Loucy (cell line): ENCODE data around the gene MPC1.
"Not testable (repeated sequence)": the region's sequence is repeated elsewhere in the genome, so short reads cannot be mapped to it uniquely, and the experiment has no call there.

Source experiments
- H2AFZ ChIP-seq: fragments of 200-600 bp; sonication (generic); 2 replicates; pipeline ENCODE4 v1.6.0; 2016; ENCODE audit warnings: antibody characterized with exemption, mild to moderate bottlenecking, low read length, moderate library complexity
- H3F3A ChIP-seq: fragments of 200-600 bp; 2 replicates; pipeline ENCODE4 v1.6.0; 2016; ENCODE audit warnings: antibody characterized with exemption, low read depth, mild to moderate bottlenecking
- H3K27me3 ChIP-seq: fragments of 200-600 bp; sonication (generic); 2 replicates; pipeline ENCODE4 v1.6.1; 2014; ENCODE audit warnings: low read length, mild to moderate bottlenecking; ENCODE audit not compliant: insufficient read depth, poor library complexity, severe bottlenecking
- H3K36me3 ChIP-seq: fragments of 200-600 bp; sonication (generic); 2 replicates; pipeline ENCODE4 v1.6.1; 2016; ENCODE audit warnings: low read length; ENCODE audit not compliant: insufficient read depth
- H3K4me1 ChIP-seq: fragments of 200-600 bp; sonication (generic); 2 replicates; pipeline ENCODE4 v1.5.1; 2014; ENCODE audit warnings: low read length, mild to moderate bottlenecking; ENCODE audit not compliant: insufficient read depth, poor library complexity, severe bottlenecking
- H3K4me2 ChIP-seq: fragments of 200-600 bp; sonication (generic); 2 replicates; pipeline ENCODE4 v1.6.0; 2014; ENCODE audit warnings: antibody characterized with exemption, low read length, low read depth, mild to moderate bottlenecking; ENCODE audit not compliant: poor library complexity, severe bottlenecking
- H3K4me3 ChIP-seq: fragments of 200-600 bp; sonication (generic); 2 replicates; pipeline ENCODE4 v1.5.1; 2014; ENCODE audit warnings: low read length, mild to moderate bottlenecking, mixed read lengths; ENCODE audit not compliant: poor library complexity, severe bottlenecking
- H3K79me2 ChIP-seq: fragments of 200-600 bp; sonication (generic); 2 replicates; pipeline ENCODE4 v1.6.1; 2014; ENCODE audit warnings: low read length; ENCODE audit not compliant: insufficient read depth
- H3K9ac ChIP-seq: fragments of 200-600 bp; sonication (generic); 2 replicates; pipeline ENCODE4 v1.6.0; 2014; ENCODE audit warnings: mild to moderate bottlenecking, low read depth, low read length, moderate library complexity; ENCODE audit not compliant: poor library complexity, severe bottlenecking
- H3K9me2 ChIP-seq: fragments of 200-600 bp; sonication (generic); replicated peaks from 2 replicates; pipeline ENCODE4 v1.6.1; 2016; ENCODE audit warnings: low read depth, low read length, mixed read lengths
- H3K9me3 ChIP-seq: fragments of 200-600 bp; sonication (generic); 2 replicates; pipeline ENCODE4 v1.6.1; 2014; ENCODE audit warnings: mild to moderate bottlenecking, antibody characterized with exemption, low read length, low read depth; ENCODE audit not compliant: insufficient read depth
- H4K20me1 ChIP-seq: fragments of 200-600 bp; sonication (generic); 2 replicates; pipeline ENCODE4 v1.6.0; 2014; ENCODE audit warnings: antibody characterized with exemption, low read length, mild to moderate bottlenecking; ENCODE audit not compliant: insufficient read depth, poor library complexity, severe bottlenecking
- EZH2phosphoT487 ChIP-seq: fragments of 200-600 bp; IDR thresholded peaks from 2 replicates; pipeline ENCODE4 v1.6.1; 2018; ENCODE audit warnings: antibody characterized with exemption, mild to moderate bottlenecking, moderate library complexity, borderline replicate concordance
- TF ChIP-seq, protein P1 (sequence below): fragments of 200-600 bp; sonication (generic); conservative IDR thresholded peaks from 2 replicates; pipeline ENCODE4 v1.5.1; 2014; ENCODE audit warnings: mild to moderate bottlenecking, antibody characterized with exemption, low read length

MPC1 gene

DNA sequence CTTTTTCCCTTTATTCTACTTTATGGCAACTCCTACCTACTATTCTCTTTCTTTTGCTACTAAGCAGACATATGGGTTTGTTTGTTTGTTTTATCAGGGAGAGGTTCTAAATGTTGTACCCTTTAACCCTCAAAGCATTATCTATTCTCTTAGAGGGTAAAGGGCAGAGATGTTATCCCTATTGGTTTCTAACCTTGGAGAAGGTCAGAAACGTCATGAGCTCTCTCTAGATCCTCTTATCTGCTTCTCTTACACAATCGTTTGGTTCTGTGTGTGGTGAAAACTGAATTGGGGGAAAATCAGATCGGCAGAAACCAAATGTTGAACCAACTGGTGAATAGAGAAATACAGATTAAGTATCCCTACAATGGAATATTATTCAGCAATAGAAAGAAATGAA lies 6.4 kb upstream of the MPC1 start:
- Histone ChIP-seq H3K4me2 (no peak overlapping the region), H2AFZ (no peak overlapping the region), H3K4me1 (peaks cover 5% of the 10 kb centered on the region), H4K20me1 (no peaks in the 10 kb centered on the region), H3K9ac (no peak overlapping the region), H3K9me2 (no peaks in the 10 kb centered on the region), H3K9me3 (no peaks in the 10 kb centered on the region), H3K4me3 (no peak overlapping the region), H3K27me3 (no peaks in the 10 kb centered on the region), H3K36me3 (no peaks in the 10 kb centered on the region), H3K79me2 (no peaks in the 10 kb centered on the region; the same call in 1 of the 2 replicates), H3F3A (no peaks in the 10 kb centered on the region)
- TF ChIP-seq, protein P1, sequence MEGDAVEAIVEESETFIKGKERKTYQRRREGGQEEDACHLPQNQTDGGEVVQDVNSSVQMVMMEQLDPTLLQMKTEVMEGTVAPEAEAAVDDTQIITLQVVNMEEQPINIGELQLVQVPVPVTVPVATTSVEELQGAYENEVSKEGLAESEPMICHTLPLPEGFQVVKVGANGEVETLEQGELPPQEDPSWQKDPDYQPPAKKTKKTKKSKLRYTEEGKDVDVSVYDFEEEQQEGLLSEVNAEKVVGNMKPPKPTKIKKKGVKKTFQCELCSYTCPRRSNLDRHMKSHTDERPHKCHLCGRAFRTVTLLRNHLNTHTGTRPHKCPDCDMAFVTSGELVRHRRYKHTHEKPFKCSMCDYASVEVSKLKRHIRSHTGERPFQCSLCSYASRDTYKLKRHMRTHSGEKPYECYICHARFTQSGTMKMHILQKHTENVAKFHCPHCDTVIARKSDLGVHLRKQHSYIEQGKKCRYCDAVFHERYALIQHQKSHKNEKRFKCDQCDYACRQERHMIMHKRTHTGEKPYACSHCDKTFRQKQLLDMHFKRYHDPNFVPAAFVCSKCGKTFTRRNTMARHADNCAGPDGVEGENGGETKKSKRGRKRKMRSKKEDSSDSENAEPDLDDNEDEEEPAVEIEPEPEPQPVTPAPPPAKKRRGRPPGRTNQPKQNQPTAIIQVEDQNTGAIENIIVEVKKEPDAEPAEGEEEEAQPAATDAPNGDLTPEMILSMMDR, result no peak
- TF ChIP-seq EZH2phosphoT487, result no peak

GRCh38 chr6:166388290-166389004 lies 5.7 kb upstream of the MPC1 start:
- Histone ChIP-seq H3K9me3 (no peaks in the 10 kb centered on the region), H3K79me2 (no peaks in the 10 kb centered on the region; the same call in 1 of the 2 replicates), H3K9me2 (no peaks in the 10 kb centered on the region), H3K36me3 (no peaks in the 10 kb centered on the region), H3K9ac (no peak overlapping the region), H3F3A (no peaks in the 10 kb centered on the region), H4K20me1 (no peaks in the 10 kb centered on the region), H3K27me3 (no peaks in the 10 kb centered on the region), H3K4me2 (no peak overlapping the region), H2AFZ (no peak overlapping the region), H3K4me3 (no peak overlapping the region), H3K4me1 (peaks cover 8% of the 10 kb centered on the region)
- TF ChIP-seq EZH2phosphoT487, result no peak
- TF ChIP-seq, protein P1, result no peak

DNA sequence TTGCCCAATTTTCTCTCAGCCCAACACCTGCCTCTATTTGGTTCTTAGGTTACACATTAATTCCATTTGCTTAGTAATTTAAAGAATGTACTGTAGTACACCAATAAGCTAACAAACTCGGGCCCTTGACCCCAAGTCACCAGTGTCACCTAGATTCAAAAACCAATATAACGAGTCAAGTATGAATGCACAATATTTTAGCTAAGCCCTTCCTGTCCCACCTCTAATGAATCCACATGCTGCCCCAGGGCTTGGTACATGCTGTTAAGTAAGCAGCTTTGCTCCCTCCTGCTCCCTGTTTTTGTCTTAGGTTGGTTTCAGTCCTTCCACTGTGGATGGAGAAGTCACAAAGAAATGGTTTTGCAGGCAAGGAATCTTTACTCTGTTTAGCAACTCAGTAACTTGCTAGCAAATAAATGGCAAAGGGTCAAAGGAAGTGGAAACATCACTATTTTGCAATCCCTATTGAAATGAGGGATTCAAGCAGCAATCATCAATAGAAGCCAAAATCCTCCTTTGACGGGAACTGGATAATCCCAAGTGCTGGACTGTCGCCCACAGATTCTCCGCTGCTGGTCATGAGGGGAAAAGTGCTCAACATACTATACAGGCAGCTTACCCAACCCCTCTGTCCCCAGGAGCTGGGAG lies 5.0 kb upstream of the MPC1 start:
- H2AFZ ChIP-seq, result no peak overlapping the region
- no peaks in the 10 kb centered on the region for H3K27me3 ChIP-seq
- H3K4me3 ChIP-seq, result no peak overlapping the region
- no peaks in the 10 kb centered on the region for H3K36me3 ChIP-seq
- no peak for TF ChIP-seq EZH2phosphoT487
- TF ChIP-seq, protein P1, result no peak
- H3K79me2 ChIP-seq, result no peaks in the 10 kb centered on the region; the same call in 1 of the 2 replicates
- H3K4me2 ChIP-seq, result no peak overlapping the region
- no peaks in the 10 kb centered on the region for H3K9me2 ChIP-seq
- H3K9ac ChIP-seq, result no peak overlapping the region
- H3K9me3 ChIP-seq, result no peaks in the 10 kb centered on the region
- no peaks in the 10 kb centered on the region for H3F3A ChIP-seq
- no peaks in the 10 kb centered on the region for H4K20me1 ChIP-seq
- H3K4me1 ChIP-seq, result peaks cover 8% of the 10 kb centered on the region

- not testable (repeated sequence) for H3K4me3 ChIP-seq, H3K9me2 ChIP-seq, H2AFZ ChIP-seq, H3K4me2 ChIP-seq, H3K4me1 ChIP-seq, H3K79me2 ChIP-seq, H3F3A ChIP-seq, H3K9ac ChIP-seq, H4K20me1 ChIP-seq, H3K36me3 ChIP-seq, H3K27me3 ChIP-seq, H3K9me3 ChIP-seq
Observed at GRCh38 chr6:166387098-166387497, 4.4 kb upstream of the MPC1 start.
